H9 (cell line): ENCODE results near the gene RAD51C. TPM values are rescaled to one million over a fixed set of nuclear protein-coding genes. Genes with fewer than 3 reads are reported as not detected.
A peak's percentile ranks its signal among the peaks of the same experiment; 100 is the strongest.

Experiments used
- DNase-seq: peaks from one replicate; pipeline ENCODE4 v3.0.0-alpha.2; 2017
- H2AFZ ChIP-seq: one replicate; pipeline ENCODE4 v1.6.1; 2013; ENCODE audit warnings: mild to moderate bottlenecking, low read length, control low read depth, moderate library complexity
- H2AK5ac ChIP-seq: 2 replicates; pipeline ENCODE4 v1.6.1; 2013; ENCODE audit warnings: low read length, control low read depth, mixed read lengths; ENCODE audit not compliant: insufficient read length
- H2BK120ac ChIP-seq: one replicate; pipeline ENCODE4 v1.6.1; 2013; ENCODE audit warnings: low read depth, mild to moderate bottlenecking, low read length, control low read depth, inconsistent platforms; ENCODE audit not compliant: poor library complexity, severe bottlenecking
- H2BK12ac ChIP-seq: 2 replicates; pipeline ENCODE4 v1.6.1; 2013; ENCODE audit warnings: low read length, control low read depth, mixed read lengths, low read depth; ENCODE audit not compliant: insufficient read length
- H2BK15ac ChIP-seq: 2 replicates; pipeline ENCODE4 v1.6.1; 2013; ENCODE audit warnings: low read depth, low read length, control low read depth
- H2BK20ac ChIP-seq: one replicate; pipeline ENCODE4 v1.6.1; 2013; ENCODE audit warnings: low read depth, mild to moderate bottlenecking, low read length, control low read depth, inconsistent platforms; ENCODE audit not compliant: poor library complexity, severe bottlenecking
- H2BK5ac ChIP-seq: 2 replicates; pipeline ENCODE4 v1.6.1; 2013; ENCODE audit warnings: low read length, control low read depth, mixed read lengths; ENCODE audit not compliant: insufficient read length
- H3K14ac ChIP-seq: 2 replicates; pipeline ENCODE4 v1.6.1; 2013; ENCODE audit warnings: low read length, control low read depth; ENCODE audit not compliant: insufficient read depth
- H3K18ac ChIP-seq: 2 replicates; pipeline ENCODE4 v1.6.1; 2013; ENCODE audit warnings: low read depth, mild to moderate bottlenecking, mixed read lengths, low read length, control low read depth; ENCODE audit not compliant: insufficient read length
- H3K23ac ChIP-seq: 2 replicates; pipeline ENCODE4 v1.6.1; 2013; ENCODE audit warnings: low read length, control low read depth, mixed read lengths, low read depth; ENCODE audit not compliant: insufficient read length
- H3K23me2 ChIP-seq: 2 replicates; pipeline ENCODE4 v1.6.1; 2013; ENCODE audit warnings: low read depth, mild to moderate bottlenecking, mixed read lengths, low read length, control low read depth; ENCODE audit not compliant: insufficient read length, poor library complexity, severe bottlenecking
- H3K27ac ChIP-seq: 2 replicates; pipeline ENCODE4 v1.5.1; 2013; ENCODE audit warnings: low read length, control low read depth, mixed read lengths, low read depth; ENCODE audit not compliant: insufficient read length
- H3K27me3 ChIP-seq: 2 replicates; pipeline ENCODE4 v1.6.1; 2013; ENCODE audit warnings: low read length, control low read depth, inconsistent platforms; ENCODE audit not compliant: insufficient read depth
- H3K4ac ChIP-seq: 2 replicates; pipeline ENCODE4 v1.6.1; 2013; ENCODE audit warnings: low read depth, mild to moderate bottlenecking, control low read depth, inconsistent platforms, low read length, moderate library complexity
- H3K4me1 ChIP-seq: 2 replicates; pipeline ENCODE4 v1.6.1; 2013; ENCODE audit warnings: low read length, control low read depth, inconsistent platforms; ENCODE audit not compliant: insufficient read depth
- H3K4me2 ChIP-seq: 2 replicates; pipeline ENCODE4 v1.6.1; 2013; ENCODE audit warnings: low read length, control low read depth, mixed read lengths; ENCODE audit not compliant: insufficient read length, insufficient read depth
- H3K56ac ChIP-seq: 2 replicates; pipeline ENCODE4 v1.6.1; 2013; ENCODE audit warnings: low read depth, mild to moderate bottlenecking, mixed read lengths, low read length, control low read depth; ENCODE audit not compliant: insufficient read length
- H3K79me1 ChIP-seq: 2 replicates; pipeline ENCODE4 v1.6.1; 2013; ENCODE audit warnings: low read depth, mild to moderate bottlenecking, moderate library complexity, low read length, control low read depth, inconsistent platforms; ENCODE audit not compliant: insufficient read depth, poor library complexity, severe bottlenecking
- H3K79me2 ChIP-seq: 2 replicates; pipeline ENCODE4 v1.6.1; 2013; ENCODE audit warnings: low read length, control low read depth, inconsistent platforms; ENCODE audit not compliant: insufficient read depth
- H3K9ac ChIP-seq: 2 replicates; pipeline ENCODE4 v1.6.1; 2013; ENCODE audit warnings: low read length, control low read depth, mixed read lengths; ENCODE audit not compliant: insufficient read length; ENCODE audit errors: extremely low read depth
- H3K9me3 ChIP-seq: one replicate; pipeline ENCODE4 v1.6.1; 2013; ENCODE audit warnings: low read depth, low read length, inconsistent platforms; ENCODE audit not compliant: control insufficient read depth
- H3T11ph ChIP-seq: one replicate; pipeline ENCODE4 v1.6.1; 2013; ENCODE audit warnings: mild to moderate bottlenecking, low read length, control low read depth, inconsistent platforms
- H4K20me1 ChIP-seq: one replicate; pipeline ENCODE4 v1.6.1; 2013; ENCODE audit not compliant: control insufficient read depth, insufficient read length, insufficient read depth
- H4K5ac ChIP-seq: 2 replicates; pipeline ENCODE4 v1.6.1; 2013; ENCODE audit warnings: low read depth, mild to moderate bottlenecking, mixed read lengths, low read length, control low read depth; ENCODE audit not compliant: insufficient read length
- H4K8ac ChIP-seq: replicated peaks from 2 replicates; pipeline ENCODE4 v1.6.1; 2013; ENCODE audit warnings: low read length, control low read depth, mixed read lengths, low read depth; ENCODE audit not compliant: insufficient read length
- H4K91ac ChIP-seq: 2 replicates; pipeline ENCODE4 v1.6.1; 2013; ENCODE audit warnings: low read depth, mild to moderate bottlenecking, moderate library complexity, mixed read lengths, low read length, control low read depth; ENCODE audit not compliant: insufficient read length
- H3K27ac Mint-ChIP-seq, 3 experiments: 2 replicates in 2 of 3; 3 replicates in 1 of 3; pipeline ENCODE4 v1.8.0; 2020 to 2021; ENCODE audit warnings: mixed read lengths in 3 of 3, mild to moderate bottlenecking in 1 of 3, moderate library complexity in 1 of 3
- H3K27me3 Mint-ChIP-seq: 2 replicates; pipeline ENCODE4 v1.8.0; 2021; ENCODE audit warnings: low read depth, mild to moderate bottlenecking, moderate library complexity, mixed read lengths
- H3K36me3 Mint-ChIP-seq, 3 experiments: 2 replicates in 2 of 3; 3 replicates in 1 of 3; pipeline ENCODE4 v1.8.0; 2020 to 2021; ENCODE audit warnings: low read depth in 3 of 3, mixed read lengths in 3 of 3; ENCODE audit not compliant: insufficient read depth in 1 of 3
- H3K4me1 Mint-ChIP-seq, 2 experiments: 2 replicates each; pipeline ENCODE4 v1.8.0; 2020; ENCODE audit warnings: mixed read lengths in 2 of 2
- H3K4me3 Mint-ChIP-seq, 2 experiments: 2 replicates in 1 of 2; 3 replicates in 1 of 2; pipeline ENCODE4 v1.8.0; 2020 to 2021; ENCODE audit warnings: mild to moderate bottlenecking in 2 of 2, mixed read lengths in 2 of 2, moderate library complexity in 1 of 2
- H3K9me3 Mint-ChIP-seq, 2 experiments: 2 replicates in 1 of 2; 3 replicates in 1 of 2; pipeline ENCODE4 v1.8.0; 2020; ENCODE audit warnings: mild to moderate bottlenecking in 2 of 2, mixed read lengths in 2 of 2, moderate library complexity in 1 of 2
- CTCF ChIP-seq: fragments of 200-600 bp; sonication (generic); conservative IDR thresholded peaks from 3 replicates; pipeline ENCODE4 v1.8.0; 2021; ENCODE audit warnings: antibody characterized with exemption, mild to moderate bottlenecking
- WGBS: extraction: QIAGEN DNeasy Blood & Tissue Kit; methylation state at CpG from one replicate; pipeline ENCODE4 v1.1.7; 2013; ENCODE audit warnings: missing lambda C conversion rate, low lambda C conversion rate, mixed read lengths; ENCODE audit not compliant: insufficient read length; ENCODE audit errors: extremely low coverage; 5-methylcytosine and 5-hydroxymethylcytosine counted together
- total RNA-seq: library from RNA; stranded (reverse); gene quantifications from 2 replicates; pipeline ENCODE4 v1.2.1, GENCODE V29; 2021

RAD51C gene
- total RNA-seq, 1 experiment from 2014 or later = 11.3 TPM

- WGBS = no CpG with 5 or more reads among the region's 19 CpGs
- Histone ChIP-seq H3K27ac (no peak overlapping the region), H3K23ac (no peak overlapping the region), H3K9ac (no peak overlapping the region), H3T11ph (no peak overlapping the region), H3K56ac (no peak overlapping the region), H3K27me3 (no peaks in the 10 kb centered on the region), H2BK15ac (no peak overlapping the region), H3K79me2 (no peaks in the 10 kb centered on the region), H3K4ac (no peak overlapping the region), H4K8ac (no peak overlapping the region), H3K14ac (no peak overlapping the region), H3K18ac (no peak overlapping the region), H4K20me1 (no peaks in the 10 kb centered on the region), H3K9me3 (no peaks in the 10 kb centered on the region), H2AFZ (no peak overlapping the region), H2AK5ac (no peak overlapping the region), H2BK20ac (no peak overlapping the region), H3K79me1 (no peaks in the 10 kb centered on the region), H2BK120ac (no peak overlapping the region), H3K4me1 (no peaks in the 10 kb centered on the region), H3K4me2 (no peak overlapping the region), H2BK5ac (no peak overlapping the region), H2BK12ac (no peak overlapping the region), H3K23me2 (no peaks in the 10 kb centered on the region), H4K91ac (no peak overlapping the region), H4K5ac (no peak overlapping the region)
- H3K27me3 Mint-ChIP-seq = no peaks in the 10 kb centered on the region; the same call in 1 of the 2 replicates
- H3K27ac Mint-ChIP-seq = peak overlapping the region in 2 of 3 experiments; percentile 22 to 50; a peak in 1 of 7 replicates
- peak; percentile 41 for DNase-seq
- H3K4me1 Mint-ChIP-seq = peaks cover 6 to 12% of the 10 kb centered on the region in 2 experiments
- no peak overlapping the region for H3K4me3 Mint-ChIP-seq
- TF ChIP-seq CTCF = no peak
- H3K9me3 Mint-ChIP-seq = no peaks in the 10 kb centered on the region
- no peaks in the 10 kb centered on the region for H3K36me3 Mint-ChIP-seq
These were observed 25.5 kb upstream of the RAD51C start for GRCh38 chr17:58666858-58667267.
